NCI-H128 (cell line): ENCODE results near the gene POP7.
A peak's percentile ranks its signal among the peaks of the same experiment; 100 is the strongest.
"Not testable (repeated sequence)": the region's sequence is repeated elsewhere in the genome, so short reads cannot be mapped to it uniquely, and the experiment has no call there.

Source experiments
- DNase-seq: peaks from one replicate; lab custom pipeline; 2025; ENCODE audit not compliant: unreplicated experiment; lab: John Stamatoyannopoulos, UW

Gene POP7

GRCh38 chr7:100691676-100692577 lies 14.0 kb upstream of the POP7 start:
- peak; percentile 77 for DNase-seq

- no peak for DNase-seq
Observed at GRCh38 chr7:100692578-100692961, 13.4 kb upstream of the POP7 start.

- no peak for DNase-seq
Observed at GRCh38 chr7:100693312-100694097, 12.4 kb upstream of the POP7 start.

- DNase-seq = peak; percentile 23
Observed at GRCh38 chr7:100694098-100694745, 11.7 kb upstream of the POP7 start, which contains the start of gene GIGYF1. Gene GIGYF1 (minus strand): TSS chr7:100694250. CDS start chr7:100688238, 6,012 bp downstream.

GRCh38 chr7:100696123-100696521 lies 9.8 kb upstream of the POP7 start:
- no peak for DNase-seq

GRCh38 chr7:100699018-100699417 lies 6.9 kb upstream of the POP7 start:
- no peak for DNase-seq

GRCh38 chr7:100701089-100701488 lies 4.8 kb upstream of the POP7 start:
- not testable (repeated sequence) for DNase-seq

- DNase-seq = peak; percentile 28
Observed at GRCh38 chr7:100705320-100705752, 585 bp upstream of the POP7 start.

GRCh38 chr7:100706672-100707311 lies 871 bp downstream of the POP7 start:
- DNase-seq = no peak

GRCh38 chr7:100708395-100708794 lies 2.5 kb downstream of the POP7 start:
- DNase-seq = no peak

- no peak for DNase-seq
Observed at GRCh38 chr7:100710452-100710851, 4.5 kb downstream of the POP7 start.

- DNase-seq = no peak
Observed at GRCh38 chr7:100711369-100711768, 5.4 kb downstream of the POP7 start.

GRCh38 chr7:100714725-100715124 lies 8.8 kb downstream of the POP7 start:
- no peak for DNase-seq

GRCh38 chr7:100717073-100717472 lies 11.2 kb downstream of the POP7 start:
- DNase-seq = not testable (repeated sequence)

GRCh38 chr7:100719523-100720278 lies 13.8 kb downstream of the POP7 start:
- DNase-seq = no peak

GRCh38 chr7:100720279-100720670 lies 14.4 kb downstream of the POP7 start, which contains the start of gene EPO:
Gene EPO (plus strand): TSS chr7:100720468. CDS start chr7:100720981, 513 bp downstream.
- DNase-seq = no peak

- DNase-seq = no peak
Observed at GRCh38 chr7:100720671-100721504, 15.0 kb downstream of the POP7 start.

- no peak for DNase-seq
Observed at GRCh38 chr7:100721505-100721812, 15.5 kb downstream of the POP7 start.

- DNase-seq = no peak
Observed at GRCh38 chr7:100722480-100723212, 16.7 kb downstream of the POP7 start.
